HFFc6 (cell line): ENCODE data around the gene SEC61G. TPM values are rescaled to one million over a fixed set of nuclear protein-coding genes. Genes with fewer than 3 reads are reported as not detected.
A peak's percentile ranks its signal among the peaks of the same experiment; 100 is the strongest.

Source experiments
- DNase-seq: peaks from one replicate; pipeline ENCODE4 v3.0.0-alpha.2; 2018
- H3K27ac Mint-ChIP-seq: 2 replicates; pipeline ENCODE4 v1.8.0; 2020; ENCODE audit warnings: mild to moderate bottlenecking, mixed read lengths
- H3K27me3 Mint-ChIP-seq: 2 replicates; pipeline ENCODE4 v1.8.0; 2021; ENCODE audit warnings: mild to moderate bottlenecking, moderate library complexity, mixed read lengths; ENCODE audit not compliant: insufficient read depth
- H3K36me3 Mint-ChIP-seq: 2 replicates; pipeline ENCODE4 v1.8.0; 2021; ENCODE audit warnings: low read depth, mixed read lengths
- H3K4me1 Mint-ChIP-seq: 2 replicates; pipeline ENCODE4 v1.8.0; 2020; ENCODE audit warnings: low read depth, mixed read lengths
- H3K4me3 Mint-ChIP-seq: 2 replicates; pipeline ENCODE4 v1.8.0; 2020; ENCODE audit warnings: mild to moderate bottlenecking, moderate library complexity, mixed read lengths
- H3K9me3 Mint-ChIP-seq: 2 replicates; pipeline ENCODE4 v1.8.0; 2020; ENCODE audit warnings: mild to moderate bottlenecking, mixed read lengths
- CTCF ChIP-seq: fragments of 200-600 bp; sonication (generic); IDR thresholded peaks from 2 replicates; pipeline ENCODE4 v1.5.0; 2021; ENCODE audit warnings: antibody characterized with exemption, mild to moderate bottlenecking
- long read RNA-seq: library from polyadenylated mRNA; unstranded; transcript quantifications from one replicate; pipeline ENCODE4 v2.0.0, GENCODE V29; 2019
- total RNA-seq, 6 experiments: library from RNA; stranded (reverse); fragmentation: NEBNext Ultra II Directional; extraction: Animal tissue kit (Norgen Biotek cat#: 25700); gene quantifications; 2 replicates in 1 of 6; 3 replicates in 5 of 6; pipeline ENCODE4 v1.2.3, GENCODE V29; 2021

The SEC61G gene
- 100 to 1,000 TPM; 189 to 300 (median 252) TPM for total RNA-seq
- long read RNA-seq, transcript SEC61G-201 (4 exons, 462 nt) = major isoform, 208 of 270 reads
- long read RNA-seq, transcript SEC61G-202 (4 exons, 459 nt) = minor isoform, 21 of 270 reads
- long read RNA-seq, transcript SEC61G-204 (4 exons, 512 nt) = minor isoform, 8 of 270 reads
- long read RNA-seq, partial matches to known transcripts = 16 of 270 reads
- long read RNA-seq, other reads (novel, unspliced or antisense) = 16 of 270 reads

GRCh38 chr7:54758702-54759592, at the start of gene SEC61G:
Gene SEC61G, minus strand, starts transcription at chr7:54759211. Its CDS starts 1,623 bp downstream, at chr7:54757588.
- H3K9me3 Mint-ChIP-seq = no peaks in the 10 kb centered on the region
- no peaks in the 10 kb centered on the region for H3K27me3 Mint-ChIP-seq
- peak; percentile 96 for DNase-seq
- peak within 1 kb of the TSS; percentile 99 for H3K27ac Mint-ChIP-seq
- peaks cover 34% of the 10 kb centered on the region for H3K4me1 Mint-ChIP-seq
- TF ChIP-seq CTCF = no peak
- H3K4me3 Mint-ChIP-seq = peak within 1 kb of the TSS; percentile 99
- peaks cover 37% of the 10 kb centered on the region for H3K36me3 Mint-ChIP-seq

GRCh38 chr7:54802841-54803240, 43.8 kb upstream of the SEC61G start:
- no peaks in the 10 kb centered on the region for H3K36me3 Mint-ChIP-seq

GRCh38 chr7:54802114-54802513, 43.1 kb upstream of the SEC61G start:
- DNase-seq = no peak
- Mint-ChIP-seq H3K4me3 (no peak overlapping the region), H3K36me3 (no peaks in the 10 kb centered on the region), H3K27ac (no peak overlapping the region), H3K27me3 (peaks cover 12% of the 10 kb centered on the region; the same call in 1 of the 2 replicates), H3K9me3 (no peaks in the 10 kb centered on the region), H3K4me1 (peaks cover 21% of the 10 kb centered on the region)
- TF ChIP-seq CTCF = no peak

More at GRCh38 chr7:54802841-54803240, 43.8 kb upstream of the SEC61G start:
- no peak overlapping the region for H3K27ac Mint-ChIP-seq
- TF ChIP-seq CTCF = no peak
- peaks cover 21% of the 10 kb centered on the region for H3K4me1 Mint-ChIP-seq
- no peaks in the 10 kb centered on the region for H3K9me3 Mint-ChIP-seq
- no peak overlapping the region for H3K4me3 Mint-ChIP-seq
- H3K27me3 Mint-ChIP-seq = peaks cover 9% of the 10 kb centered on the region; the same call in 1 of the 2 replicates
- peak; percentile 28 for DNase-seq

GRCh38 chr7:54799792-54800191, 40.8 kb upstream of the SEC61G start:
- Mint-ChIP-seq H3K36me3 (no peaks in the 10 kb centered on the region), H3K4me1 (peaks cover 21% of the 10 kb centered on the region), H3K4me3 (no peak overlapping the region), H3K27me3 (peaks cover 9% of the 10 kb centered on the region; the same call in 1 of the 2 replicates), H3K27ac (no peak overlapping the region), H3K9me3 (no peaks in the 10 kb centered on the region)
- no peak for DNase-seq
- no peak for TF ChIP-seq CTCF

GRCh38 chr7:54798530-54798929, 39.5 kb upstream of the SEC61G start:
- Mint-ChIP-seq H3K36me3 (no peaks in the 10 kb centered on the region), H3K27me3 (peaks cover 16% of the 10 kb centered on the region; the same call in 1 of the 2 replicates), H3K4me3 (no peak overlapping the region), H3K27ac (no peak overlapping the region), H3K4me1 (peaks cover 21% of the 10 kb centered on the region), H3K9me3 (no peaks in the 10 kb centered on the region)
- no peak for DNase-seq
- TF ChIP-seq CTCF = no peak
